ENCODE results near the gene FTCD. TPM values are rescaled to one million over a fixed set of nuclear protein-coding genes. Genes with fewer than 3 reads are reported as not detected.

The FTCD gene
- total RNA-seq, 1 experiment from 2014 or later = 5.9 TPM

GRCh38 chr21:46193829-46194373, 38.5 kb upstream of the FTCD start:
- POLR2A ChIA-PET (ENCODE audit: unreplicated experiment) = no interaction called here
- intact Hi-C loops (cut with micrococcal nuclease; ENCODE audit: unreplicated experiment) = no loop called here
- H3F3A ChIP-seq (ENCODE audit: insufficient read depth, low read depth) = peaks cover 2% of the 10 kb centered on the region; the same call in 1 of the 2 replicates

GRCh38 chr21:46191686-46192575, 36.6 kb upstream of the FTCD start:
- Histone ChIP-seq H4K20me1 (ENCODE audit: insufficient read depth) (peaks cover 3% of the 10 kb centered on the region; the same call in 1 of the 2 replicates), H3K27ac (no peak overlapping the region), H3K79me2 (ENCODE audit: low read depth) (no peaks in the 10 kb centered on the region), H2AFZ (no peak overlapping the region), H3K36me3 (ENCODE audit: low read depth) (no peaks in the 10 kb centered on the region), H3K9me3 (ENCODE audit: insufficient read depth, low read depth) (no peaks in the 10 kb centered on the region), H3K4me3 (no peak overlapping the region), H3K27me3 (ENCODE audit: insufficient read depth, low read depth) (no peaks in the 10 kb centered on the region), H3K9me2 (ENCODE audit: insufficient read depth) (no peaks in the 10 kb centered on the region), H3K4me2 (no peak overlapping the region), H3K4me1 (replicated peaks; ENCODE audit: insufficient read depth) (peaks cover 16% of the 10 kb centered on the region), H3F3A (ENCODE audit: insufficient read depth, low read depth) (peaks cover 11% of the 10 kb centered on the region)
- DNase-seq = no peak
- no TSS peak for BruUV-seq (replicated peaks)
- intact Hi-C loops (cut with micrococcal nuclease; ENCODE audit: unreplicated experiment) = no loop called here
- no peak for TF ChIP-seq EZH2 (IDR thresholded peaks at IDR 0.05; ENCODE audit: low read depth)
- no peak for TF ChIP-seq CTCF (conservative IDR thresholded peaks at IDR 0.05)
- ChIA-PET CTCF (no interaction called here), POLR2A (ENCODE audit: unreplicated experiment) (no interaction called here)

More at GRCh38 chr21:46193829-46194373, 38.5 kb upstream of the FTCD start:
- no peaks in the 10 kb centered on the region for H3K36me3 ChIP-seq (ENCODE audit: low read depth)
- CTCF ChIA-PET = no interaction called here
- H3K4me2 ChIP-seq = no peak overlapping the region
- H3K9me3 ChIP-seq (ENCODE audit: insufficient read depth, low read depth) = no peaks in the 10 kb centered on the region
- peaks cover 5% of the 10 kb centered on the region for H3K4me1 ChIP-seq (replicated peaks; ENCODE audit: insufficient read depth)
- H3K27me3 ChIP-seq (ENCODE audit: insufficient read depth, low read depth) = no peaks in the 10 kb centered on the region
- no TSS peak for BruUV-seq (replicated peaks)
- no peak for DNase-seq
- no peak overlapping the region for H3K4me3 ChIP-seq
- no peak overlapping the region for H3K27ac ChIP-seq
- no peaks in the 10 kb centered on the region for H3K9me2 ChIP-seq (ENCODE audit: insufficient read depth)
- no peaks in the 10 kb centered on the region for H3K79me2 ChIP-seq (ENCODE audit: low read depth)
- no peaks in the 10 kb centered on the region for H4K20me1 ChIP-seq (ENCODE audit: insufficient read depth)
- H2AFZ ChIP-seq = no peak overlapping the region
- TF ChIP-seq EZH2 (IDR thresholded peaks at IDR 0.05; ENCODE audit: low read depth) (no peak), CTCF (conservative IDR thresholded peaks at IDR 0.05) (no peak)

GRCh38 chr21:46191257-46191685, 35.9 kb upstream of the FTCD start:
- peaks cover 11% of the 10 kb centered on the region for H3F3A ChIP-seq (ENCODE audit: insufficient read depth, low read depth)
- BruUV-seq (replicated peaks) = no TSS peak
- intact Hi-C loops (cut with micrococcal nuclease; ENCODE audit: unreplicated experiment) = no loop called here
- H3K4me1 ChIP-seq (replicated peaks; ENCODE audit: insufficient read depth) = peaks cover 16% of the 10 kb centered on the region
- no peak overlapping the region for H3K27ac ChIP-seq
- no peaks in the 10 kb centered on the region for H3K36me3 ChIP-seq (ENCODE audit: low read depth)
- H3K9me2 ChIP-seq (ENCODE audit: insufficient read depth) = no peaks in the 10 kb centered on the region
- H3K27me3 ChIP-seq (ENCODE audit: insufficient read depth, low read depth) = no peaks in the 10 kb centered on the region
- H3K79me2 ChIP-seq (ENCODE audit: low read depth) = no peaks in the 10 kb centered on the region
- ChIA-PET CTCF (no interaction called here), POLR2A (ENCODE audit: unreplicated experiment) (no interaction called here)
- DNase-seq = peak in 1 of 2 experiments; percentile 48
- no peak overlapping the region for H3K4me3 ChIP-seq
- no peak overlapping the region for H2AFZ ChIP-seq
- no peak overlapping the region for H3K4me2 ChIP-seq
- TF ChIP-seq EZH2 (IDR thresholded peaks at IDR 0.05; ENCODE audit: low read depth) (no peak), CTCF (conservative IDR thresholded peaks at IDR 0.05) (no peak)
- H3K9me3 ChIP-seq (ENCODE audit: insufficient read depth, low read depth) = no peaks in the 10 kb centered on the region
- peaks cover 3% of the 10 kb centered on the region; the same call in 1 of the 2 replicates for H4K20me1 ChIP-seq (ENCODE audit: insufficient read depth)
